PC-9 (cell line): ENCODE results near the gene PRDM16. TPM values are rescaled to one million over a fixed set of nuclear protein-coding genes. Genes with fewer than 3 reads are reported as not detected.

Experiments used
- BruUV-seq: library from RNA; stranded (reverse); fragments of 400-500 nt; replicated peaks from 2 replicates; lab custom pipeline; 2021; lab: Mats Ljungman, UMichigan
- CTCF ChIA-PET: fragments of 300-600 bp; sonication (Branson Sonifier 250); formaldehyde crosslinking; loops from one replicate; lab custom pipeline; 2022; ENCODE audit warnings: antibody characterized with exemption; lab: Charles Lee
- POLR2A ChIA-PET: fragments of 300-600 bp; sonication (Branson Sonifier 250); formaldehyde crosslinking; loops from one replicate; lab custom pipeline; 2022; ENCODE audit warnings: antibody characterized with exemption; ENCODE audit not compliant: unreplicated experiment; lab: Charles Lee
- DNase-seq, 2 experiments: peaks; one replicate each; pipeline versions ENCODE4 v3.0.0 to v3.0.0-alpha.2; 2015 to 2022; ENCODE audit warnings: mixed read lengths in 1 of 2
- H2AFZ ChIP-seq: fragments of 200-600 bp; sonication (generic); 2 replicates; pipeline ENCODE4 v1.8.1; 2017; ENCODE audit warnings: antibody characterized with exemption
- H3F3A ChIP-seq: fragments of 200-600 bp; sonication (generic); 2 replicates; pipeline ENCODE4 v1.8.1; 2017; ENCODE audit warnings: antibody characterized with exemption, mild to moderate bottlenecking, low read depth; ENCODE audit not compliant: insufficient read depth
- H3K27ac ChIP-seq: fragments of 200-600 bp; sonication (generic); 2 replicates; pipeline ENCODE4 v1.6.1; 2016; ENCODE audit warnings: mixed run types
- H3K27me3 ChIP-seq: fragments of 200-600 bp; sonication (generic); 2 replicates; pipeline ENCODE4 v1.6.1; 2016; ENCODE audit warnings: low read depth, mixed run types; ENCODE audit not compliant: insufficient read depth
- H3K36me3 ChIP-seq: fragments of 200-600 bp; sonication (generic); 2 replicates; pipeline ENCODE4 v1.6.1; 2016; ENCODE audit warnings: low read depth, mixed run types
- H3K4me1 ChIP-seq: fragments of 200-600 bp; sonication (generic); replicated peaks from 2 replicates; pipeline ENCODE4 v1.6.1; 2016; ENCODE audit warnings: mixed run types; ENCODE audit not compliant: insufficient read depth
- H3K4me2 ChIP-seq: fragments of 200-600 bp; sonication (generic); 2 replicates; pipeline ENCODE4 v1.6.1; 2017; ENCODE audit warnings: mixed run types
- H3K4me3 ChIP-seq: fragments of 200-600 bp; sonication (generic); 2 replicates; pipeline ENCODE4 v1.6.1; 2016; ENCODE audit warnings: mixed run types
- H3K79me2 ChIP-seq: fragments of 200-600 bp; sonication (generic); 2 replicates; pipeline ENCODE4 v1.6.1; 2017; ENCODE audit warnings: low read depth, mixed run types
- H3K9me2 ChIP-seq: fragments of 200-600 bp; sonication (generic); 2 replicates; pipeline ENCODE4 v1.8.1; 2017; ENCODE audit warnings: mild to moderate bottlenecking; ENCODE audit not compliant: insufficient read depth
- H3K9me3 ChIP-seq: fragments of 200-600 bp; sonication (generic); 2 replicates; pipeline ENCODE4 v1.8.1; 2016; ENCODE audit warnings: low read depth; ENCODE audit not compliant: insufficient read depth
- H4K20me1 ChIP-seq: fragments of 200-600 bp; sonication (generic); 2 replicates; pipeline ENCODE4 v1.8.1; 2017; ENCODE audit not compliant: insufficient read depth
- CTCF ChIP-seq: fragments of 200-600 bp; sonication (generic); conservative IDR thresholded peaks from 2 replicates; pipeline ENCODE4 v1.6.1; 2017; ENCODE audit warnings: mixed run types, antibody characterized with exemption, mild to moderate bottlenecking, moderate library complexity
- EZH2 ChIP-seq: fragments of 200-600 bp; sonication (generic); IDR thresholded peaks from 2 replicates; pipeline ENCODE4 v1.8.0; 2017; ENCODE audit warnings: antibody characterized with exemption, low read depth
- intact Hi-C: fragments of 100-400 bp; cut with micrococcal nuclease; formaldehyde crosslinking; loops from one replicate; pipeline ENCODE4 v1.10.0; 2022; ENCODE audit not compliant: unreplicated experiment
- total RNA-seq: library from RNA; stranded (reverse); gene quantifications from 2 replicates; pipeline ENCODE4 v1.2.3, GENCODE V29; 2021

The PRDM16 gene
- total RNA-seq, 1 experiment from 2014 or later: not detected

DNA sequence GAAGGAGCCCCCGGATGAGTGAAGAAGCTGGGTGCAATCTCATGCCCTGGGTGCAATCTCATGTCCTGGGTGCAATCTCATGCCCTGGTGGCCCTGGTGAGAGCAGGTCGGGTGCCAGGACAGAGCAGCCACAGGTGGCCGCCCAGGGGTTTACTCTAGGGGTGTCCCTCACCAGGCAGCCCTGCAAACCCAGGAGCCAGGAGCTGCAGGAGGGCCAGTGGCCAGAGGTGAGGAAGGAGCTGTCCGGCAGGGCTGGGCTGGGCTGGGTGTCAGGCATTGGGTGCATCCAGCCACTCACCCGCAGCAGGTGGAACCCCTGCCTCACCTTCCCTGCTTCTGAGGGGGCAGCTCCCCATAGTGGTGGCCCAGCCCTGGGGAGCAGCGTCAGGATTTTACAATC lies 79.2 kb downstream of the PRDM16 start:
- Histone ChIP-seq H3K9me2 (no peaks in the 10 kb centered on the region), H3K36me3 (no peaks in the 10 kb centered on the region), H3K27me3 (peaks cover 92% of the 10 kb centered on the region), H4K20me1 (no peaks in the 10 kb centered on the region), H3K27ac (no peak overlapping the region), H3K4me1 (no peaks in the 10 kb centered on the region), H3F3A (no peaks in the 10 kb centered on the region), H3K9me3 (no peaks in the 10 kb centered on the region), H3K4me2 (no peak overlapping the region), H2AFZ (no peak overlapping the region), H3K79me2 (no peaks in the 10 kb centered on the region), H3K4me3 (no peak overlapping the region)
- ChIA-PET CTCF (no interaction called here), POLR2A (no interaction called here)
- no TSS peak for BruUV-seq
- no peak for DNase-seq
- TF ChIP-seq CTCF: no peak
- no peak for TF ChIP-seq EZH2
- intact Hi-C loops: no loop called here

GRCh38 chr1:3149277-3149676 lies 80.3 kb downstream of the PRDM16 start:
- Histone ChIP-seq H3K4me3 (no peak overlapping the region), H4K20me1 (no peaks in the 10 kb centered on the region), H3K9me2 (no peaks in the 10 kb centered on the region), H3K79me2 (no peaks in the 10 kb centered on the region), H2AFZ (no peak overlapping the region), H3K36me3 (no peaks in the 10 kb centered on the region), H3K27me3 (peaks cover 92% of the 10 kb centered on the region), H3K4me1 (no peaks in the 10 kb centered on the region), H3K27ac (no peak overlapping the region), H3K9me3 (no peaks in the 10 kb centered on the region), H3K4me2 (no peak overlapping the region), H3F3A (no peaks in the 10 kb centered on the region)
- CTCF ChIA-PET: interaction anchor here (0.6 kb wide), 1 partner anchor 271 kb away, joined by 11 read pairs; no protein-coding TSS in a partner anchor
- no peak for DNase-seq
- POLR2A ChIA-PET: no interaction called here
- intact Hi-C loops: no loop called here
- no TSS peak for BruUV-seq
- TF ChIP-seq CTCF: no peak
- no peak for TF ChIP-seq EZH2

DNA sequence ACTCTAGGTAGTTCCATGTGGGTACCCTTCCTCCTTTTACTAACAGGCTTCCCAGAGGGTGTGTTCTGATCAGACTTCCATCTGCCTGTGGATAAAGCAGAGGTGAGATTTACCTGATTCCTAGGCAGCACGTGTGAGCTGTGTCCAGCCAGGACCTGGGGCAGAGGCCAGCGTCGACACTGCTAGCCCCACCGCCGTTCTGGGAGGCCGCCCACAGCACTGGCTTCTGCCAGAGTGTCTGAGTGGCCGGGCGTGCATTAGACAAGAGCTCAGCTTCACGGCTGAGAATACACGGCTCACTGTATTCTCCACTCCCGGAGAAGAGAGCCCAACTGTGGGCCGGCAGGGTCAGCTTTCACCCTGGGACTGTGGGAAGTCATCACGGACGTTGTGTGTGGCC lies 82.5 kb downstream of the PRDM16 start:
- intact Hi-C loops: no loop called here
- POLR2A ChIA-PET: no interaction called here

More for the DNA sequence above, 82.5 kb downstream of the PRDM16 start:
- no peaks in the 10 kb centered on the region for H3K79me2 ChIP-seq
- BruUV-seq: no TSS peak
- H3K4me2 ChIP-seq: no peak overlapping the region
- DNase-seq: no peak
- H3K27ac ChIP-seq: no peak overlapping the region
- H3K9me3 ChIP-seq: no peaks in the 10 kb centered on the region
- H3F3A ChIP-seq: no peaks in the 10 kb centered on the region
- H3K36me3 ChIP-seq: no peaks in the 10 kb centered on the region
- peaks cover 92% of the 10 kb centered on the region for H3K27me3 ChIP-seq
- H4K20me1 ChIP-seq: no peaks in the 10 kb centered on the region
- CTCF ChIA-PET: interaction anchor here (0.7 kb wide), 1 partner anchor 566 kb away, joined by 6 read pairs; no protein-coding TSS in a partner anchor
- H3K9me2 ChIP-seq: no peaks in the 10 kb centered on the region
- no peak overlapping the region for H3K4me3 ChIP-seq
- no peak for TF ChIP-seq CTCF
- no peak for TF ChIP-seq EZH2
- no peak overlapping the region for H2AFZ ChIP-seq
- no peaks in the 10 kb centered on the region for H3K4me1 ChIP-seq
